Activated naive CD4-positive, alpha-beta T cell treated with anti-CD3 and anti-CD28 coated beads, Interleukin-2, amount 50 U/mL, for 72 hours (primary cell): ENCODE data around the gene POLD2. TPM values are rescaled to one million over a fixed set of nuclear protein-coding genes. Genes with fewer than 3 reads are reported as not detected.

Source experiments
- ATAC-seq, 2 donors: fragments of 150-1000 bp; cut with Tn5 transposase; 2 replicates each; pipeline ENCODE4 v1.10.0; 2021; ENCODE audit warnings: mild to moderate bottlenecking in 2 of 2, moderate library complexity in 2 of 2
- DNase-seq, 2 donors: peaks; one replicate each; pipeline ENCODE4 v3.0.0; 2021 to 2022; ENCODE audit warnings: low spot score in 2 of 2
- H3K27ac Mint-ChIP-seq, 2 donors: one replicate each; pipeline ENCODE4 v1.8.0; 2022; ENCODE audit warnings: mild to moderate bottlenecking in 2 of 2, mixed read lengths in 2 of 2
- H3K36me3 Mint-ChIP-seq, 2 donors: one replicate each; pipeline ENCODE4 v1.8.0; 2022; ENCODE audit warnings: mixed read lengths in 2 of 2
- H3K9me3 Mint-ChIP-seq, 2 donors: one replicate each; pipeline ENCODE4 v1.8.0; 2022; ENCODE audit warnings: mixed read lengths in 2 of 2
- total RNA-seq, 2 donors: library from RNA; stranded (reverse); gene quantifications; one replicate each; pipeline ENCODE4 v1.2.3, GENCODE V29; 2022

The POLD2 gene
- total RNA-seq, 2 donors from 2014 or later: 129 to 212 TPM

GRCh38 chr7:44144968-44145478, 21.7 kb upstream of the POLD2 start:
- no peaks in the 10 kb centered on the region for H3K36me3 Mint-ChIP-seq
- ATAC-seq (no peak), DNase-seq (no peak)
- no peak overlapping the region for H3K27ac Mint-ChIP-seq
- no peaks in the 10 kb centered on the region for H3K9me3 Mint-ChIP-seq

- Mint-ChIP-seq H3K27ac (no peak overlapping the region), H3K36me3 (no peaks in the 10 kb centered on the region), H3K9me3 (no peaks in the 10 kb centered on the region)
- ATAC-seq: no peak
- DNase-seq: no peak
Measured at GRCh38 chr7:44144426-44144967, 21.1 kb upstream of the POLD2 start.

GRCh38 chr7:44143646-44144250, 20.4 kb upstream of the POLD2 start:
- H3K9me3 Mint-ChIP-seq: no peaks in the 10 kb centered on the region
- H3K27ac Mint-ChIP-seq: no peak overlapping the region
- ATAC-seq: no peak
- H3K36me3 Mint-ChIP-seq: no peaks in the 10 kb centered on the region
- DNase-seq: no peak

GRCh38 chr7:44142028-44142427, 18.7 kb upstream of the POLD2 start:
- Mint-ChIP-seq H3K27ac (no peak overlapping the region), H3K9me3 (no peaks in the 10 kb centered on the region), H3K36me3 (no peaks in the 10 kb centered on the region)
- ATAC-seq: no peak
- no peak for DNase-seq

- ATAC-seq: no peak
- H3K36me3 Mint-ChIP-seq: no peaks in the 10 kb centered on the region
- H3K27ac Mint-ChIP-seq: no peak within 1 kb of the TSS
- no peak for DNase-seq
- H3K9me3 Mint-ChIP-seq: no peaks in the 10 kb centered on the region
Measured at GRCh38 chr7:44141221-44141850, 18.0 kb upstream of the POLD2 start, which contains the start of gene MYL7. TSS of gene MYL7 (minus strand) at chr7:44141332. CDS start at chr7:44141305, 27 bp downstream.

- no peaks in the 10 kb centered on the region for H3K9me3 Mint-ChIP-seq
- ATAC-seq: no peak
- H3K27ac Mint-ChIP-seq: no peak overlapping the region
- no peaks in the 10 kb centered on the region for H3K36me3 Mint-ChIP-seq
- no peak for DNase-seq
Measured at GRCh38 chr7:44140341-44140740, 17.0 kb upstream of the POLD2 start.

- H3K27ac Mint-ChIP-seq: peak overlapping the region in 1 of 2 donors; percentile 17
- H3K9me3 Mint-ChIP-seq: no peaks in the 10 kb centered on the region
- DNase-seq (no peak), ATAC-seq (no peak)
- H3K36me3 Mint-ChIP-seq: no peaks in the 10 kb centered on the region
Measured at GRCh38 chr7:44139311-44140010, 16.1 kb upstream of the POLD2 start.

GRCh38 chr7:44138698-44139097, 15.3 kb upstream of the POLD2 start:
- Mint-ChIP-seq H3K36me3 (no peaks in the 10 kb centered on the region), H3K9me3 (no peaks in the 10 kb centered on the region), H3K27ac (no peak overlapping the region)
- ATAC-seq (no peak), DNase-seq (no peak)

GRCh38 chr7:44136731-44137130, 13.4 kb upstream of the POLD2 start:
- no peaks in the 10 kb centered on the region for H3K36me3 Mint-ChIP-seq
- no peak overlapping the region for H3K27ac Mint-ChIP-seq
- no peaks in the 10 kb centered on the region for H3K9me3 Mint-ChIP-seq
- DNase-seq (no peak), ATAC-seq (no peak)

- no peak for DNase-seq
- no peak overlapping the region for H3K27ac Mint-ChIP-seq
- H3K9me3 Mint-ChIP-seq: no peaks in the 10 kb centered on the region
- no peak for ATAC-seq
- no peaks in the 10 kb centered on the region for H3K36me3 Mint-ChIP-seq
Measured at GRCh38 chr7:44134943-44135628, 11.7 kb upstream of the POLD2 start.

- no peak for DNase-seq
- ATAC-seq: no peak
- no peaks in the 10 kb centered on the region for H3K36me3 Mint-ChIP-seq
- H3K9me3 Mint-ChIP-seq: no peaks in the 10 kb centered on the region
- H3K27ac Mint-ChIP-seq: peak overlapping the region in 1 of 2 donors; percentile 65
Measured at GRCh38 chr7:44133295-44133694, 9.9 kb upstream of the POLD2 start.

- H3K27ac Mint-ChIP-seq: no peak overlapping the region
- no peaks in the 10 kb centered on the region for H3K9me3 Mint-ChIP-seq
- no peak for ATAC-seq
- no peaks in the 10 kb centered on the region for H3K36me3 Mint-ChIP-seq
- DNase-seq: no peak
Measured at GRCh38 chr7:44132039-44132438, 8.7 kb upstream of the POLD2 start.

- no peak for DNase-seq
- peak; percentile 41 to 55 for ATAC-seq
- Mint-ChIP-seq H3K36me3 (no peaks in the 10 kb centered on the region), H3K27ac (no peak overlapping the region), H3K9me3 (no peaks in the 10 kb centered on the region)
Measured at GRCh38 chr7:44131173-44132029, 8.1 kb upstream of the POLD2 start.

GRCh38 chr7:44128721-44129582, 5.6 kb upstream of the POLD2 start:
- ATAC-seq: no peak
- no peaks in the 10 kb centered on the region for H3K36me3 Mint-ChIP-seq
- H3K27ac Mint-ChIP-seq: no peak overlapping the region
- DNase-seq: no peak
- H3K9me3 Mint-ChIP-seq: no peaks in the 10 kb centered on the region

GRCh38 chr7:44127161-44127560, 3.8 kb upstream of the POLD2 start:
- no peaks in the 10 kb centered on the region for H3K9me3 Mint-ChIP-seq
- ATAC-seq (no peak), DNase-seq (no peak)
- peaks cover 5 to 8% of the 10 kb centered on the region in 2 donors for H3K36me3 Mint-ChIP-seq
- no peak overlapping the region for H3K27ac Mint-ChIP-seq
